H1 (cell line): ENCODE data around the gene RSPO1. TPM values are rescaled to one million over a fixed set of nuclear protein-coding genes. Genes with fewer than 3 reads are reported as not detected.

Experiments
- CTCF ChIA-PET: fragments of 300-600 bp; sonication (Branson Sonifier 250); formaldehyde crosslinking; loops from one replicate; lab custom pipeline; 2021; ENCODE audit not compliant: partially characterized antibody; lab: Charles Lee
- POLR2A ChIA-PET: fragments of 300-600 bp; sonication (Branson Sonifier 250); formaldehyde crosslinking; loops from one replicate; lab custom pipeline; 2021; ENCODE audit warnings: inconsistent platforms; ENCODE audit not compliant: partially characterized antibody; lab: Charles Lee
- DNase-seq, 2 experiments: peaks; one replicate each; pipeline versions ENCODE4 v3.0.0 to v3.0.0-alpha.2; 2010 to 2022; ENCODE audit warnings: low spot score in 2 of 2, low read depth in 1 of 2, mixed read lengths in 1 of 2
- FAIRE-seq: peaks from 2 replicates; lab custom pipeline; 2011; peaks lifted over from hg19 to GRCh38; lab: Jason Lieb, UNC
- H2AFZ ChIP-seq: 2 replicates; pipeline ENCODE4 v1.8.1; 2012; ENCODE audit warnings: low read length, inconsistent platforms
- H2AK5ac ChIP-seq: 2 replicates; pipeline ENCODE4 v1.6.1; 2013; ENCODE audit warnings: low read depth, low read length
- H2BK120ac ChIP-seq: replicated peaks from 2 replicates; pipeline ENCODE3; 2013; ENCODE audit warnings: low read depth, low read length, inconsistent platforms
- H2BK12ac ChIP-seq: 2 replicates; pipeline ENCODE4 v1.6.1; 2013; ENCODE audit warnings: low read depth, low read length
- H2BK15ac ChIP-seq: 2 replicates; pipeline ENCODE4 v1.6.1; 2013; ENCODE audit warnings: low read length
- H2BK20ac ChIP-seq: 2 replicates; pipeline ENCODE4 v1.6.1; 2013; ENCODE audit warnings: low read length
- H2BK5ac ChIP-seq: 2 replicates; pipeline ENCODE4 v1.6.1; 2013; ENCODE audit warnings: low read depth, low read length
- H3K14ac ChIP-seq: 2 replicates; pipeline ENCODE4 v1.6.1; 2013; ENCODE audit warnings: inconsistent platforms; ENCODE audit not compliant: insufficient read length
- H3K18ac ChIP-seq: 2 replicates; pipeline ENCODE4 v1.6.1; 2013; ENCODE audit warnings: low read length; ENCODE audit errors: extremely low read depth
- H3K23ac ChIP-seq: 2 replicates; pipeline ENCODE4 v1.6.1; 2013; ENCODE audit warnings: inconsistent platforms; ENCODE audit not compliant: insufficient read length
- H3K23me2 ChIP-seq: 2 replicates; pipeline ENCODE4 v1.6.1; 2013; ENCODE audit warnings: low read depth, low read length
- H3K27ac ChIP-seq: 2 replicates; pipeline ENCODE4 v1.6.1; 2011; ENCODE audit warnings: low read depth, low read length, inconsistent platforms
- H3K27me3 ChIP-seq, 4 experiments: replicated peaks in 1 of 4; 1 replicate in 1 of 4; 2 replicates in 3 of 4; pipeline versions ENCODE4 v1.6.1 to v1.8.1; 2011 to 2013; ENCODE audit warnings: low read length in 3 of 4, mild to moderate bottlenecking in 3 of 4, inconsistent platforms in 2 of 4, mixed read lengths in 2 of 4, moderate library complexity in 1 of 4; ENCODE audit not compliant: control insufficient read depth in 3 of 4, insufficient read depth in 3 of 4; ENCODE audit errors: extremely low read depth in 1 of 4
- H3K36me3 ChIP-seq, 4 experiments: 2 replicates each; pipeline versions ENCODE4 v1.6.1 to v1.8.1; 2011 to 2013; ENCODE audit warnings: mild to moderate bottlenecking in 4 of 4, low read length in 3 of 4, moderate library complexity in 2 of 4, control low read depth in 1 of 4, inconsistent platforms in 1 of 4; ENCODE audit not compliant: insufficient read depth in 4 of 4, control insufficient read depth in 2 of 4
- H3K4ac ChIP-seq: replicated peaks from 2 replicates; pipeline ENCODE3; 2013; ENCODE audit warnings: low read length, low read depth, mixed read lengths, inconsistent platforms; ENCODE audit not compliant: insufficient read length
- H3K4me1 ChIP-seq, 4 experiments: replicated peaks in 1 of 4; 1 replicate in 1 of 4; 2 replicates in 3 of 4; pipeline versions ENCODE4 v1.6.1 to v1.8.1; 2011 to 2013; ENCODE audit warnings: low read length in 3 of 4, inconsistent platforms in 2 of 4, mixed read lengths in 1 of 4; ENCODE audit not compliant: insufficient read depth in 4 of 4, control insufficient read depth in 3 of 4
- H3K4me2 ChIP-seq, 2 experiments: 2 replicates each; pipeline versions ENCODE4 v1.6.1 to v1.8.1; 2011 to 2013; ENCODE audit warnings: low read depth in 2 of 2, low read length in 2 of 2, control low read depth in 1 of 2, inconsistent platforms in 1 of 2, mild to moderate bottlenecking in 1 of 2; ENCODE audit not compliant: insufficient read depth in 1 of 2
- H3K4me3 ChIP-seq, 4 experiments: fragments of 200-600, 300-600 bp in 1 of 4; sonication (generic), shearing (Covaris generic), sonication (Bioruptor Twin) in 1 of 4; 2 replicates each; pipeline versions ENCODE4 v1.5.1 to v1.8.1; 2011 to 2016; ENCODE audit warnings: low read length in 4 of 4, low read depth in 3 of 4, control low read depth in 2 of 4, inconsistent platforms in 2 of 4, mild to moderate bottlenecking in 2 of 4, mixed read lengths in 1 of 4, moderate library complexity in 1 of 4; ENCODE audit not compliant: insufficient read depth in 2 of 4; ENCODE audit errors: extremely low read depth in 1 of 4
- H3K56ac ChIP-seq: replicated peaks from 2 replicates; pipeline ENCODE3; 2013; ENCODE audit warnings: low read depth, mild to moderate bottlenecking, mixed read lengths, low read length, inconsistent platforms; ENCODE audit not compliant: insufficient read length
- H3K79me1 ChIP-seq: 2 replicates; pipeline ENCODE4 v1.6.1; 2013; ENCODE audit warnings: low read depth, low read length, control low read depth
- H3K79me2 ChIP-seq, 2 experiments: 2 replicates each; pipeline versions ENCODE4 v1.6.1 to v1.8.1; 2012 to 2013; ENCODE audit warnings: low read length in 2 of 2, mild to moderate bottlenecking in 2 of 2, inconsistent platforms in 1 of 2; ENCODE audit not compliant: insufficient read depth in 2 of 2, control insufficient read depth in 1 of 2
- H3K9ac ChIP-seq, 4 experiments: replicated peaks in 1 of 4; 1 replicate in 1 of 4; 2 replicates in 3 of 4; pipeline versions ENCODE4 v1.6.1 to v1.8.1; 2011 to 2013; ENCODE audit warnings: low read depth in 3 of 4, low read length in 3 of 4, control low read depth in 2 of 4, mild to moderate bottlenecking in 2 of 4, moderate library complexity in 2 of 4, inconsistent platforms in 1 of 4; ENCODE audit errors: extremely low read depth in 1 of 4
- H3K9me3 ChIP-seq, 2 experiments: 2 replicates each; pipeline versions ENCODE4 v1.6.1 to v1.8.1; 2012 to 2013; ENCODE audit warnings: mild to moderate bottlenecking in 2 of 2, moderate library complexity in 2 of 2, control low read depth in 1 of 2, inconsistent platforms in 1 of 2, low read depth in 1 of 2, low read length in 1 of 2, mixed read lengths in 1 of 2; ENCODE audit not compliant: insufficient read depth in 2 of 2
- H4K20me1 ChIP-seq, 2 experiments: replicated peaks in 1 of 2; 2 replicates each; pipeline versions ENCODE3 to v1.8.1; 2011 to 2013; ENCODE audit warnings: inconsistent platforms in 2 of 2, low read length in 2 of 2, mild to moderate bottlenecking in 1 of 2; ENCODE audit not compliant: insufficient read depth in 2 of 2, control insufficient read depth in 1 of 2
- H4K5ac ChIP-seq: 2 replicates; pipeline ENCODE4 v1.6.1; 2013; ENCODE audit warnings: low read length, low read depth, mixed read lengths, inconsistent platforms; ENCODE audit not compliant: insufficient read length
- H4K8ac ChIP-seq: 2 replicates; pipeline ENCODE4 v1.8.0; 2013; ENCODE audit warnings: mild to moderate bottlenecking, moderate library complexity, low read length, inconsistent platforms; ENCODE audit not compliant: insufficient read depth; ENCODE audit errors: extremely low read depth
- H4K91ac ChIP-seq: replicated peaks from 2 replicates; pipeline ENCODE3; 2013; ENCODE audit warnings: low read length, mixed read lengths, inconsistent platforms; ENCODE audit not compliant: insufficient read length
- KDM5A ChIP-seq: fragments of 200-600 bp; IDR thresholded peaks from 2 replicates; pipeline ENCODE4 v1.7.1; 2012; ENCODE audit warnings: mild to moderate bottlenecking, low read length, inconsistent platforms, mixed read lengths
- RBBP5 ChIP-seq: IDR thresholded peaks from 2 replicates; pipeline ENCODE4 v1.7.1; 2012; ENCODE audit warnings: low read depth, mild to moderate bottlenecking, inconsistent platforms, low read length, moderate library complexity, borderline replicate concordance
- TAF7 ChIP-seq: optimal IDR thresholded peaks from 2 replicates; pipeline ENCODE3; 2011; ENCODE audit warnings: low read depth, mild to moderate bottlenecking, inconsistent platforms, low read length, moderate library complexity, borderline replicate concordance
- YY1 ChIP-seq: IDR thresholded peaks from 2 replicates; pipeline ENCODE4 v1.6.1; 2011; ENCODE audit warnings: low read depth, mild to moderate bottlenecking, low read length
- ZNF274 ChIP-seq: IDR thresholded peaks from 2 replicates; pipeline ENCODE4 v1.7.0; 2012; ENCODE audit warnings: low read length, borderline replicate concordance; ENCODE audit errors: extremely low read depth
- WGBS, 2 experiments: shearing (Covaris generic) in 1 of 2; methylation state at CpG; one replicate each; pipeline versions ENCODE4 v1.1.6 to v1.1.7; 2013 to 2015; ENCODE audit warnings: low lambda C conversion rate in 2 of 2, mixed read lengths in 2 of 2, inconsistent platforms in 1 of 2, low coverage in 1 of 2, missing lambda C conversion rate in 1 of 2; ENCODE audit not compliant: insufficient replicate concordance in 2 of 2, insufficient coverage in 1 of 2, insufficient read length in 1 of 2; ENCODE audit errors: extremely low coverage in 1 of 2, missing lambda C conversion rate in 1 of 2; 5-methylcytosine and 5-hydroxymethylcytosine counted together
- polyA plus RNA-seq, 7 experiments: library from polyadenylated mRNA; depleted of rRNA in 3 of 7; stranded (reverse) in 5 of 7; unstranded in 2 of 7; fragments of >200 nt in 5 of 7; fragments of 200-250 nt in 2 of 7; gene quantifications; 1 replicate in 5 of 7; 2 replicates in 1 of 7; 4 replicates in 1 of 7; pipeline versions ENCODE4 v1.2.1 to v1.2.3, GENCODE V29; 2011 to 2013; ENCODE audit warnings: missing spikeins in 2 of 7, mixed read lengths in 2 of 7
- total RNA-seq: library from RNA; stranded (reverse); fragmentation: NEBNext Ultra II Directional; extraction: Animal tissue kit (Norgen Biotek cat#: 25700); gene quantifications from 2 replicates; pipeline ENCODE4 v1.2.1, GENCODE V29; 2021

The RSPO1 gene
- total and polyA plus RNA-seq, 2 of the 8 experiments (the other 6 are each of a cell fraction or from before 2014, with no cell fraction given) = 0.39 TPM; not detected in 1

DNA sequence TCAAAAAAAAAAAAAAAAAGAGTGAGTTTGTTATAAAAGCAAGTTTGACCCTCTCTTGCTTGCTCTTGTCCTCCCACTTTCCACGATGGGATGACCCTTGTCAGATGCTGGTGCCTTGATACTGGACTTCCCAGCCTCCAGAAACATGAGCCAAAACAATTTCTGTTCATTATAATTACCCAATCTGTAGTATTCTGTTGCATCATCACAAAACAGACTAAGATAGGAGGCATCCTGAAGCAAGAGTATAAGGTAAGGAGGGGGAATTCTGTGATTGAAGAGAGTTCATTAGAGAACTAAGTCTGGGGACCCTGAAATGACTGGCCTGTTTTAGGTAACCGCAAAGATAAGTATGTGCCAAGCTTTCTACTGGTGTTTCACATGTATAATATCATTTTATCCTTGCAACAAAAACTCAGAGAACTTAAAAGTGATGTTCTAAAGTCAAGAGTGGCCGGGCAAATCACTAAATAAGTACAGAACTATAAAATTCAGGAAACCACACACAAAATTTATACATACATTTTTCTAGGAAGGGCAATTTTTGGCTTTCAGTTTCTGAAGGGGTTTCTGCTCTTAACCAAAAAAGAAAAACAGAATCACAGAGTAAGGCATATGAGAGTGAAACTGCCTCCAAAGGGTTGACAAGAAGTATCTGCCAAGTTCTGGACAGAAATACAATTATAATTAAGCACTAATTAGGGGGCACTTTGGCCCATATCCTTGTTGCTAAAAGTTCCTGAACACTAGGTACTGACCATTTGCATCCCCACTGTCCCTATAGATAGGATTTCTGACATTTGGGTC, 64.0 kb downstream of the RSPO1 start:
- DNase-seq (no peak), FAIRE-seq (no peak)
- Histone ChIP-seq H2BK120ac (no peak overlapping the region), H3K23me2 (no peaks in the 10 kb centered on the region), H3K14ac (no peak overlapping the region), H4K8ac (no peak overlapping the region), H3K56ac (no peak overlapping the region), H2AK5ac (no peak overlapping the region), H3K79me1 (no peaks in the 10 kb centered on the region), H3K9me3 (no peaks in the 10 kb centered on the region), H2BK15ac (no peak overlapping the region), H3K9ac (no peak overlapping the region), H4K20me1 (peaks cover under 1 to 4% of the 10 kb centered on the region in 2 experiments), H2BK20ac (no peak overlapping the region), H2AFZ (no peak overlapping the region), H3K23ac (no peak overlapping the region), H3K27ac (no peak overlapping the region), H3K4me1 (no peaks in the 10 kb centered on the region), H4K5ac (no peak overlapping the region), H3K4ac (no peak overlapping the region), H3K4me3 (no peak overlapping the region), H2BK5ac (no peak overlapping the region), H3K4me2 (no peak overlapping the region), H3K27me3 (no peaks in the 10 kb centered on the region), H2BK12ac (no peak overlapping the region), H3K36me3 (peaks cover 44 to 95% (median 81%) of the 10 kb centered on the region in 4 experiments), H3K79me2 (no peaks in the 10 kb centered on the region), H3K18ac (no peak overlapping the region), H4K91ac (no peak overlapping the region)
- ChIA-PET CTCF (no interaction called here), POLR2A (interaction anchor here (0.6 kb wide), 1 partner anchor 55 kb away, joined by 4 read pairs; no protein-coding TSS in a partner anchor)
- 93% methylated on average over 3 of the region's 3 CpGs; no CpG with 5 or more reads in 1 of the 2 experiments for WGBS, 2 experiments
- TF ChIP-seq ZNF274 (no peak), YY1 (no peak), TAF7 (no peak), KDM5A (no peak), RBBP5 (no peak)
